ENCODE measurements around the gene ADH1B.
A peak's percentile ranks its signal among the peaks of the same experiment; 100 is the strongest.
"Not testable (repeated sequence)": the region's sequence is repeated elsewhere in the genome, so short reads cannot be mapped to it uniquely, and the experiment has no call there.

Gene ADH1B

DNA sequence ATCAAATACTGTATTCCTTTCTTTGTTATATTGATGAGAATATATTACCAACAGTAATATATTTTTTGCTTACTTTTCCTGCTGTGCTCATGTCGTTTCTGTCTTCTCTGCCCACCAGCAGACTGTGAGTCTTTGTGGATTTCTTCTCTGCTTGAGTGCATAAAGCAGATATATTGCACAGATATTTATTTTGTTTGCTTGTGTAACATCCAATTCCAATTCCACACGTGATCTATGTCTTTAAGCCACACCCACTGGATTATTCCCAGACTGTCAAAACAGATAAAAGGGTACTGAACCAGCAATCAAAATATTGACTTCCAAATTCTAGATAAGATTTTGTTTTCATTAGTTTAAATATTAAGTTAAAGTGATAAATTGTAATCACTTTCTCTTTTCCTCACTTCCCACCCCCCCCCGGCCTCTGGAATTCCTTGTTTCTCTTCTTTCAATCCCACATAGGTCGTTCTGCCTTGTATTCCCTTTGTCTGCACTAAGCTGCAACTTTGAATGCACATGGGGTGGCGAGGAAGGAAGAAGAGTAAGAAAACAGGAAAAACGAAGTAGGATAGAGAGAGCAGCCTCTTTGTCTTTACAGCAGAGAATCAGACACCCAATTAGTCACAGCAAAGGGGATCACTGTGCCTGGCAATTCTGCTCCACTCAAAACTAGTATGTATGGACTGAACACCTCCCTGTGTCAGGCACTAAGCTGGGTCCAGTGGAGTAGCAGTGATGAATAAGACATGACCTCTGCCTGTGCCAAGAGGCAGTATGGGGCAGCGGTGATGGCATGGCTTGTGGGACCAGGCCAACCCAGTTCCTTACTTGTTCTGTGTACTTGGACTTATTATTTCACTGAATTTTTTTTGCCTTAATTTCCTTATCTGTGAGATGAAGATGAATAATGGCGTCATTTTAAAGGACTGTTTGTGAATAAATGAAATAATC, at the start of gene ADH1B:
Gene ADH1B, minus strand, starts transcription at position 161 of the 951 bp plus-strand sequence. Its CDS starts 70 bp downstream, at position 91.
- Histone ChIP-seq H3K9me3 (ENCODE audit: control insufficient read depth in 2 of 2, low read length in 2 of 2) (no peaks in the 10 kb centered on the region), H3K36me3 (ENCODE audit: control insufficient read depth in 2 of 2, insufficient read depth in 2 of 2, low read length in 2 of 2) (no peaks in the 10 kb centered on the region), H3K9ac (ENCODE audit: low read depth in 1 of 2, low read length in 2 of 2) (peak within 1 kb of the TSS in 1 of 2 donors; percentile 41), H3K27ac (ENCODE audit: low read depth in 2 of 2, low read length in 2 of 2) (no peak within 1 kb of the TSS), H3K4me1 (ENCODE audit: control insufficient read depth in 2 of 2, insufficient read depth in 2 of 2, low read length in 2 of 2) (no peaks in the 10 kb centered on the region), H3K4me3 (ENCODE audit: low read length in 2 of 2) (peak within 1 kb of the TSS; percentile 3 to 51), H3K27me3 (ENCODE audit: control insufficient read depth in 2 of 2, insufficient read depth in 2 of 2, low read length in 2 of 2) (no peaks in the 10 kb centered on the region)

DNA sequence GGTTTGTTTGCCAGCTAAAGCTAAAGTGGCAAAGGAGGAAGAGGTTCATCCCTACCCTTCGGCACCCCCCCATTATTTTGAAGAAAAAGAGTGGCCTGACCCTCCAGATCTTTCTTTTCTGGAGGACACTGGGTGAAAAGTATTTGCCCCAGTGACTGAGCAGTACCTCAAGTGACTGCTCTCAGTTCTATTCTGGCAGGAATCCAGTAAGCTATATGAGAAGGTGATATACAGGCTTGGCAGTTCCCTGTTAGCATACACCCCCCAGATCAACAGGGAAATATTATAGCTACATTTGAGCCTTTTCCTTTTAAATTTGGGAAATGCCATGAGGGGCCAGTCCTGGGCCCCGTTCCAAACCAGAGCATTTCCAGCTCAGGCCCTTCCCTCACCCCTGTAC, 46.6 kb upstream of the ADH1B start:
- H3K27ac ChIP-seq (ENCODE audit: low read depth in 2 of 2, low read length in 2 of 2); H3K4me3 ChIP-seq (ENCODE audit: low read length in 2 of 2); H3K4me1 ChIP-seq (ENCODE audit: control insufficient read depth in 2 of 2, insufficient read depth in 2 of 2, low read length in 2 of 2); H3K9ac ChIP-seq (ENCODE audit: low read depth in 1 of 2, low read length in 2 of 2); H3K9me3 ChIP-seq (ENCODE audit: control insufficient read depth in 2 of 2, low read length in 2 of 2); H3K27me3 ChIP-seq (ENCODE audit: control insufficient read depth in 2 of 2, insufficient read depth in 2 of 2, low read length in 2 of 2); H3K36me3 ChIP-seq (ENCODE audit: control insufficient read depth in 2 of 2, insufficient read depth in 2 of 2, low read length in 2 of 2): not testable (repeated sequence)

GRCh38 chr4:99366491-99366890, 45.3 kb upstream of the ADH1B start:
- H3K9ac ChIP-seq (ENCODE audit: low read depth in 1 of 2, low read length in 2 of 2) = no peak overlapping the region
- H3K9me3 ChIP-seq (ENCODE audit: control insufficient read depth in 2 of 2, low read length in 2 of 2) = peaks cover 1 to 2% of the 10 kb centered on the region in 2 donors
- H3K27me3 ChIP-seq (ENCODE audit: control insufficient read depth in 2 of 2, insufficient read depth in 2 of 2, low read length in 2 of 2) = no peaks in the 10 kb centered on the region
- no peaks in the 10 kb centered on the region for H3K36me3 ChIP-seq (ENCODE audit: control insufficient read depth in 2 of 2, insufficient read depth in 2 of 2, low read length in 2 of 2)
- H3K27ac ChIP-seq (ENCODE audit: low read depth in 2 of 2, low read length in 2 of 2) = no peak overlapping the region
- H3K4me3 ChIP-seq (ENCODE audit: low read length in 2 of 2) = no peak overlapping the region
- no peaks in the 10 kb centered on the region for H3K4me1 ChIP-seq (ENCODE audit: control insufficient read depth in 2 of 2, insufficient read depth in 2 of 2, low read length in 2 of 2)

DNA sequence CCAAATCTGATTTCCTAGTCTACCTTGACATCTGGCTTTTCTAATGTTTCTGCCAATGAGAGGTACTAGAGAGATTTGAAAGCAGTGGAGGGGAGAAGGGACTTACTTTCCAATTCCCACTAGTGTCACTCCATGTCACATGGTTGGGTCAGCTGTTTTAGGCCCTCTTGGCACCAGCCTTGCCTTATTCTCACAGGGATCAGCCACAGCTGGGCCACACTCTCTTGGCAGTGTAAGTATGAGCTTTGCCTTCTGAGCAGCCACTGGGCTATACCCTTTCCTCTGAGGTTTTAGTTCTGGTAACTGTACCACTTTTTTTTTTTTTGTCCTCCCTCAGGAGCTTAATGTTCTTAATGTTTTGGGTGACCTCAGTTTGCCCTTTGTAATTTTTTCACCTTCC, 41.6 kb upstream of the ADH1B start:
- H3K27ac ChIP-seq (ENCODE audit: low read depth in 2 of 2, low read length in 2 of 2) = no peak overlapping the region
- no peak overlapping the region for H3K4me3 ChIP-seq (ENCODE audit: low read length in 2 of 2)
- peaks cover 0 to 2% of the 10 kb centered on the region in 2 donors for H3K9me3 ChIP-seq (ENCODE audit: control insufficient read depth in 2 of 2, low read length in 2 of 2)
- H3K27me3 ChIP-seq (ENCODE audit: control insufficient read depth in 2 of 2, insufficient read depth in 2 of 2, low read length in 2 of 2) = no peaks in the 10 kb centered on the region
- H3K4me1 ChIP-seq (ENCODE audit: control insufficient read depth in 2 of 2, insufficient read depth in 2 of 2, low read length in 2 of 2) = peaks cover under 1 to 2% of the 10 kb centered on the region in 2 donors
- H3K9ac ChIP-seq (ENCODE audit: low read depth in 1 of 2, low read length in 2 of 2) = no peak overlapping the region
- H3K36me3 ChIP-seq (ENCODE audit: control insufficient read depth in 2 of 2, insufficient read depth in 2 of 2, low read length in 2 of 2) = no peaks in the 10 kb centered on the region

GRCh38 chr4:99361899-99362275, 40.7 kb upstream of the ADH1B start:
- peaks cover 3 to 6% of the 10 kb centered on the region in 2 donors for H3K4me1 ChIP-seq (ENCODE audit: control insufficient read depth in 2 of 2, insufficient read depth in 2 of 2, low read length in 2 of 2)
- no peak overlapping the region for H3K27ac ChIP-seq (ENCODE audit: low read depth in 2 of 2, low read length in 2 of 2)
- no peaks in the 10 kb centered on the region for H3K27me3 ChIP-seq (ENCODE audit: control insufficient read depth in 2 of 2, insufficient read depth in 2 of 2, low read length in 2 of 2)
- H3K4me3 ChIP-seq (ENCODE audit: low read length in 2 of 2) = no peak overlapping the region
- no peaks in the 10 kb centered on the region for H3K36me3 ChIP-seq (ENCODE audit: control insufficient read depth in 2 of 2, insufficient read depth in 2 of 2, low read length in 2 of 2)
- no peak overlapping the region for H3K9ac ChIP-seq (ENCODE audit: low read depth in 1 of 2, low read length in 2 of 2)
- peaks cover 0 to 2% of the 10 kb centered on the region in 2 donors for H3K9me3 ChIP-seq (ENCODE audit: control insufficient read depth in 2 of 2, low read length in 2 of 2)

GRCh38 chr4:99361268-99361898, 40.2 kb upstream of the ADH1B start:
- Histone ChIP-seq H3K9ac (ENCODE audit: low read depth in 1 of 2, low read length in 2 of 2) (no peak overlapping the region), H3K27ac (ENCODE audit: low read depth in 2 of 2, low read length in 2 of 2) (no peak overlapping the region), H3K4me3 (ENCODE audit: low read length in 2 of 2) (no peak overlapping the region), H3K4me1 (ENCODE audit: control insufficient read depth in 2 of 2, insufficient read depth in 2 of 2, low read length in 2 of 2) (peaks cover 3 to 6% of the 10 kb centered on the region in 2 donors), H3K27me3 (ENCODE audit: control insufficient read depth in 2 of 2, insufficient read depth in 2 of 2, low read length in 2 of 2) (no peaks in the 10 kb centered on the region), H3K36me3 (ENCODE audit: control insufficient read depth in 2 of 2, insufficient read depth in 2 of 2, low read length in 2 of 2) (no peaks in the 10 kb centered on the region), H3K9me3 (ENCODE audit: control insufficient read depth in 2 of 2, low read length in 2 of 2) (peaks cover 0 to 2% of the 10 kb centered on the region in 2 donors)

GRCh38 chr4:99359480-99360204, 38.4 kb upstream of the ADH1B start:
- no peak overlapping the region for H3K9ac ChIP-seq (ENCODE audit: low read depth in 1 of 2, low read length in 2 of 2)
- peaks cover 3 to 6% of the 10 kb centered on the region in 2 donors for H3K4me1 ChIP-seq (ENCODE audit: control insufficient read depth in 2 of 2, insufficient read depth in 2 of 2, low read length in 2 of 2)
- no peaks in the 10 kb centered on the region for H3K27me3 ChIP-seq (ENCODE audit: control insufficient read depth in 2 of 2, insufficient read depth in 2 of 2, low read length in 2 of 2)
- H3K27ac ChIP-seq (ENCODE audit: low read depth in 2 of 2, low read length in 2 of 2) = no peak overlapping the region
- H3K36me3 ChIP-seq (ENCODE audit: control insufficient read depth in 2 of 2, insufficient read depth in 2 of 2, low read length in 2 of 2) = no peaks in the 10 kb centered on the region
- no peaks in the 10 kb centered on the region for H3K9me3 ChIP-seq (ENCODE audit: control insufficient read depth in 2 of 2, low read length in 2 of 2)
- H3K4me3 ChIP-seq (ENCODE audit: low read length in 2 of 2) = no peak overlapping the region

DNA sequence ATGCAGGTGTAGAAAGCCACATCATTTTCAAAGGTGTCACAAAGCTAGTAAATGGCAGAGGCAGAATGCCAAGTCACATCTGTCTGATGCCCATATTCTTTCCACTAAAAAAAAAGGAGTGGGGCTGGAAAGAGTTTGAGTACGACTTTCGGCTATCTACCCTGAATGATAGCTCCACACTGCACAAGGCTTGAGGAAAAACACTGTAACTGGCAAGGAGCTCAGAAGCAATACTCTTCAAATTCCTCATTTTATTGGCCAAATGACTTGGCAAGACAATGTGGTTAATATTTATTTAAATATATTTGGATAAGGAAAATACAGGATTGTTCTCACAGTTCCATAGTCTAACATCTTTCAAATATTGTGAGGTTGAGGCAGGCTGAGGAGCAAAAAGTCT, 36.7 kb upstream of the ADH1B start:
- Histone ChIP-seq H3K36me3 (ENCODE audit: control insufficient read depth in 2 of 2, insufficient read depth in 2 of 2, low read length in 2 of 2) (no peaks in the 10 kb centered on the region), H3K4me3 (ENCODE audit: low read length in 2 of 2) (no peak overlapping the region), H3K27me3 (ENCODE audit: control insufficient read depth in 2 of 2, insufficient read depth in 2 of 2, low read length in 2 of 2) (no peaks in the 10 kb centered on the region), H3K9ac (ENCODE audit: low read depth in 1 of 2, low read length in 2 of 2) (no peak overlapping the region), H3K9me3 (ENCODE audit: control insufficient read depth in 2 of 2, low read length in 2 of 2) (no peaks in the 10 kb centered on the region), H3K4me1 (ENCODE audit: control insufficient read depth in 2 of 2, insufficient read depth in 2 of 2, low read length in 2 of 2) (peaks cover 8 to 11% of the 10 kb centered on the region in 2 donors), H3K27ac (ENCODE audit: low read depth in 2 of 2, low read length in 2 of 2) (peak overlapping the region in 1 of 2 donors; percentile 22)

DNA sequence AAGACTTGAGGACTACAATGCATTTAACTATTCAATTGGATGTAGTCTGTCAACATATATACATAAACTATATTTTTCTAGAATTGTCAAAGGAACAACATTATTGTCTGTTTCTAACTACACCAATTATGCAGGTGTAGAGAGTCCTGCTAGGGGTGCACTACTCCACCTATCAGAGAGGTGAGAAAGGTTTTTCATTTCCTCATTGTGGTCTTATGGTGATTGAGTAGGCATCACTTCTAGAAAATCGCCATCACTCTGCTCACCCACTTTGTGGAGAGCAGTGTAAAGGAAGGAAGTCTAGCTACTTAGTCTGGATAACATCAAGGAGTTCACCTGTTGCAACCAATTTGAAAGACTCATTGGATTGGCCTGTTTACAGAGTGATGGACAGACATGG, 35.8 kb upstream of the ADH1B start:
- Histone ChIP-seq H3K36me3 (ENCODE audit: control insufficient read depth in 2 of 2, insufficient read depth in 2 of 2, low read length in 2 of 2) (no peaks in the 10 kb centered on the region), H3K4me1 (ENCODE audit: control insufficient read depth in 2 of 2, insufficient read depth in 2 of 2, low read length in 2 of 2) (peaks cover 11 to 13% of the 10 kb centered on the region in 2 donors), H3K4me3 (ENCODE audit: low read length in 2 of 2) (no peak overlapping the region), H3K27ac (ENCODE audit: low read depth in 2 of 2, low read length in 2 of 2) (no peak overlapping the region), H3K9ac (ENCODE audit: low read depth in 1 of 2, low read length in 2 of 2) (no peak overlapping the region), H3K9me3 (ENCODE audit: control insufficient read depth in 2 of 2, low read length in 2 of 2) (no peaks in the 10 kb centered on the region), H3K27me3 (ENCODE audit: control insufficient read depth in 2 of 2, insufficient read depth in 2 of 2, low read length in 2 of 2) (no peaks in the 10 kb centered on the region)

GRCh38 chr4:99356149-99356548, 34.9 kb upstream of the ADH1B start:
- H3K9me3 ChIP-seq (ENCODE audit: control insufficient read depth in 2 of 2, low read length in 2 of 2); H3K4me3 ChIP-seq (ENCODE audit: low read length in 2 of 2); H3K27ac ChIP-seq (ENCODE audit: low read depth in 2 of 2, low read length in 2 of 2); H3K36me3 ChIP-seq (ENCODE audit: control insufficient read depth in 2 of 2, insufficient read depth in 2 of 2, low read length in 2 of 2); H3K9ac ChIP-seq (ENCODE audit: low read depth in 1 of 2, low read length in 2 of 2); H3K27me3 ChIP-seq (ENCODE audit: control insufficient read depth in 2 of 2, insufficient read depth in 2 of 2, low read length in 2 of 2): not testable (repeated sequence)
- H3K4me1 ChIP-seq (ENCODE audit: control insufficient read depth in 2 of 2, insufficient read depth in 2 of 2, low read length in 2 of 2) = peaks cover 11 to 13% of the 10 kb centered on the region in 2 donors

All from mucosa of rectum (tissue), 2 donors.